Immature natural killer cell (primary cell): Measurements from ENCODE around the gene RAD51B. TPM values are rescaled to one million over a fixed set of nuclear protein-coding genes. Genes with fewer than 3 reads are reported as not detected.

Experiments used
- DNase-seq, 3 donors: peaks; one replicate each; pipeline ENCODE4 v3.0.0; 2022; ENCODE audit warnings: mixed read lengths in 1 of 3
- H3K27ac Mint-ChIP-seq, 6 donors: one replicate each; pipeline ENCODE4 v1.8.0; 2020; ENCODE audit warnings: mixed read lengths in 6 of 6, mild to moderate bottlenecking in 5 of 6, inconsistent platforms in 4 of 6, moderate library complexity in 3 of 6
- H3K27me3 Mint-ChIP-seq, 3 donors: one replicate each; pipeline ENCODE4 v1.8.0; 2020 to 2021; ENCODE audit warnings: low read depth in 3 of 3, mild to moderate bottlenecking in 3 of 3, mixed read lengths in 3 of 3, moderate library complexity in 3 of 3, inconsistent platforms in 1 of 3
- H3K36me3 Mint-ChIP-seq, 3 donors: one replicate each; pipeline ENCODE4 v1.8.0; 2020; ENCODE audit warnings: mixed read lengths in 3 of 3, inconsistent platforms in 2 of 3, mild to moderate bottlenecking in 2 of 3
- H3K4me1 Mint-ChIP-seq, 2 donors: one replicate each; pipeline ENCODE4 v1.8.0; 2020; ENCODE audit warnings: inconsistent platforms in 2 of 2, mild to moderate bottlenecking in 2 of 2, mixed read lengths in 2 of 2, moderate library complexity in 1 of 2
- H3K4me3 Mint-ChIP-seq, 5 donors: one replicate each; pipeline ENCODE4 v1.8.0; 2020; ENCODE audit warnings: mild to moderate bottlenecking in 5 of 5, mixed read lengths in 5 of 5, inconsistent platforms in 3 of 5, moderate library complexity in 3 of 5
- H3K9me3 Mint-ChIP-seq, 6 donors: one replicate each; pipeline ENCODE4 v1.8.0; 2020; ENCODE audit warnings: mild to moderate bottlenecking in 6 of 6, mixed read lengths in 6 of 6, inconsistent platforms in 4 of 6, moderate library complexity in 3 of 6
- polyA plus RNA-seq, 3 donors: library from polyadenylated mRNA; unstranded; fragments of 300-500 nt; fragmentation: Illumina TruSeq; gene quantifications; one replicate each; pipeline ENCODE4 v1.2.3, GENCODE V29; 2021

The RAD51B gene
- polyA plus RNA-seq, 3 donors from 2014 or later: 17.6 to 20.8 (median 17.7) TPM

DNA sequence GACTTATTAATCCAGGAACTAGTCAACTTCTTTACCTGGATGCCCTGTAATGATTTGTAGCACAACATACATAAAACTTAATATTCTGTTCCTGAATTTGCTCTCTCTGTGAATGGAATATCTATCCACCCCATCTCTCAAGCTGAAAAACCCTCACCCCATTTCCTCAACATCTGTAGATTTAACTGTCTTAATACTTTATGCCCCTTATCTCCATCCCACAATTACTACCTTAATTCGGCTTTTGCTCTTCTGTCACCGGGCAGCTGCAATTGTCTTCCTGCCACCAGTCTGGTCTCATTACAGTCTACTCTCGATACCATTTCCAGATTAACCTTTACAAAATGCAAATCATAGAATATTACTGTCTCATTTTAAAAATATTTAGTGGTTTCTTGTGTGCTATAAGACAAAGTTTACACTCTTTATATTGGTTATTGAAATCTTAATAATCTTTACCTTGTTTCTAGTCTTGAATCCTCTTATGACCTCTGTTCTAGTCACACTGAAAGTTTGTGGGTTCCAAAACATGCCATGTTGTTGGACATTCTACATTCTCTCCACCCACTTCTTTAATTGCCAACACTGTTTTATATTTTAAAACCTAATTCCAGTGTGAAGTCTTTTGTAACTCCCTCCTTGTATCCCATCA is 347.3 kb downstream of the RAD51B start:
- Mint-ChIP-seq H3K27ac (no peak overlapping the region), H3K27me3 (peaks cover 0 to 5% (median 2%) of the 10 kb centered on the region in 3 donors), H3K36me3 (no peaks in the 10 kb centered on the region), H3K9me3 (no peaks in the 10 kb centered on the region), H3K4me3 (no peak overlapping the region), H3K4me1 (no peaks in the 10 kb centered on the region)
- DNase-seq: no peak

GRCh38 chr14:68167383-68168087 is 348.0 kb downstream of the RAD51B start:
- peaks cover 0 to 5% (median 2%) of the 10 kb centered on the region in 3 donors for H3K27me3 Mint-ChIP-seq
- no peaks in the 10 kb centered on the region for H3K36me3 Mint-ChIP-seq

GRCh38 chr14:68168460-68169109 is 349.0 kb downstream of the RAD51B start:
- no peaks in the 10 kb centered on the region for H3K9me3 Mint-ChIP-seq
- no peaks in the 10 kb centered on the region for H3K36me3 Mint-ChIP-seq
- peaks cover 0 to 5% (median under 1%) of the 10 kb centered on the region in 3 donors for H3K27me3 Mint-ChIP-seq
- no peaks in the 10 kb centered on the region for H3K4me1 Mint-ChIP-seq
- H3K27ac Mint-ChIP-seq: no peak overlapping the region
- no peak for DNase-seq
- no peak overlapping the region for H3K4me3 Mint-ChIP-seq

More at GRCh38 chr14:68167383-68168087, 348.0 kb downstream of the RAD51B start:
- DNase-seq: no peak
- no peaks in the 10 kb centered on the region for H3K9me3 Mint-ChIP-seq
- H3K4me1 Mint-ChIP-seq: no peaks in the 10 kb centered on the region
- H3K27ac Mint-ChIP-seq: no peak overlapping the region
- no peak overlapping the region for H3K4me3 Mint-ChIP-seq

DNA sequence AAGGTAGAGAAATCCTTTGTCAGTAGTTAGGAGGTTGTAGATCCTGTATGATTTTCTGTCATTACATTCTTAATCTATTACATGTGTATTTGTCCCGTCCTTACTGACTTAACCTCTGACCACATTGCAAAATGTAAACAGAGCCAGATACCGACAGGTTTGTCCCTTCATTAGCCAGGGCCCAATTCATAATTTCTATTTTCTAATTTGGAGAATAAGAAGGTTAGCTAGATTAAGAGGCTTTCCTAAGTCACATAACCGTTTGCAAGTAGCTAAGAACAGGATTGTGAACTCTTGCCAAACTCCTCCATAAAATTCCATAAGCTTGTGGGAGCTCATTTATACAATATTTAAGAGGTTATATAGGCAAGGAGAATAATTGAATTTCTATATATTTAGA is 352.6 kb downstream of the RAD51B start:
- Mint-ChIP-seq H3K4me3 (no peak overlapping the region), H3K27me3 (no peaks in the 10 kb centered on the region), H3K36me3 (peaks cover 0 to 3% (median 0%) of the 10 kb centered on the region in 3 donors), H3K27ac (no peak overlapping the region), H3K4me1 (no peaks in the 10 kb centered on the region), H3K9me3 (no peaks in the 10 kb centered on the region)
- DNase-seq: no peak

DNA sequence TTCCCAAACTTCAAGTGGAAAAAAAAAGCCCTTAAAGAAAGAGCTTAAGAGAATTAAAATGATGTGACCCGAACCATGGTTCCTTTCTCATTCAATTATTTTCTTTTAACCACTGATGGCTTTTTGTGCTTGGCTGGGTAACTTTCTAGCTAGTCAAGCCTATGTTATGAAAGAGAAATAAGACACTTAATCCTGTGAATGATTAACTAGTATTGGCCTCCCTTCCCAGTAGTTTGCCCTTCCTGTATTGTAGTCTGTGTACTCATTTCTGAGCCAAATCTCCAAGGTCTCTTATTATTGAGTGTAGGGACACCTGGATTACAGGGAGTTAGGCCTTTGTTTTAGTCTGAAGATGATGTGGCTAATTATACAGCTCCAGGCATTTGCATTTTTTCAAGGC is 353.0 kb downstream of the RAD51B start:
- Mint-ChIP-seq H3K27me3 (no peaks in the 10 kb centered on the region), H3K27ac (no peak overlapping the region), H3K9me3 (no peaks in the 10 kb centered on the region), H3K36me3 (peaks cover 0 to 3% (median 0%) of the 10 kb centered on the region in 3 donors), H3K4me3 (no peak overlapping the region), H3K4me1 (no peaks in the 10 kb centered on the region)
- no peak for DNase-seq

DNA sequence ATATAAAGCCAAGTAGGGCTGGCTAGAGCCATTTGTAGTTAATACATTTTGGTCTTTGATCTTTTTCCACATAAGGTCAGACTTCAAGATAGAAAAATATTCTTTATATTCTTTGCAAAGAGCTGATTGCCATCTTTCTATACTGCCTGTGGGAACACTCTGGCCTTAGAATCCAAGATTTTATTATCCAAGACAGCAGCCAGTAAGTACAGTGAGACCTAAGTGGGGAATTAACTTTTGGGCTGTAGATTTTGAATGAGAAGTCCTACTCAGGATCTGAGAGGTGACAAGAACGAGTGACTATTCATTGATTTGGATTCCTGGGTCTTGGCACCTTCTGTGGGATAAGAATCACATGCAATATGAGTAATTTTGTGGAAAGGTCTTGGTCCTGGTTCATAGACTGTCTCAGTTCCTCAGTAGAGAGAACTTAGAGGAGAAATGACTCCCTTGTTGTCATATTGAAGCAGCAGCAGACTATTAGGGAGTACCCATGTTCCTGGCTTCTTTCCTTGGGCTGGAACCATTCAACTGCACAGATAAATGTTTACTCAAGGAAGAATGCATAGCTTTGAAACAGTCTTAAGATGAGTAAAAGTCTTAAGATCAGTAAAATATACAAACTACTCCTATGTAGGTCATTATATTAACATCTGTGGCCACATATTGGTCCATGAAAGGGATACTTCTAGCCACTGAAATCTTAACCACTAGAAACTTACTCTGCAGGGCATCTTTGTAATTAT is 353.8 kb downstream of the RAD51B start:
- DNase-seq: no peak
- H3K4me3 Mint-ChIP-seq: no peak overlapping the region
- peaks cover 0 to 3% (median 0%) of the 10 kb centered on the region in 3 donors for H3K36me3 Mint-ChIP-seq
- no peak overlapping the region for H3K27ac Mint-ChIP-seq
- H3K9me3 Mint-ChIP-seq: no peaks in the 10 kb centered on the region
- no peaks in the 10 kb centered on the region for H3K27me3 Mint-ChIP-seq
- H3K4me1 Mint-ChIP-seq: no peaks in the 10 kb centered on the region

DNA sequence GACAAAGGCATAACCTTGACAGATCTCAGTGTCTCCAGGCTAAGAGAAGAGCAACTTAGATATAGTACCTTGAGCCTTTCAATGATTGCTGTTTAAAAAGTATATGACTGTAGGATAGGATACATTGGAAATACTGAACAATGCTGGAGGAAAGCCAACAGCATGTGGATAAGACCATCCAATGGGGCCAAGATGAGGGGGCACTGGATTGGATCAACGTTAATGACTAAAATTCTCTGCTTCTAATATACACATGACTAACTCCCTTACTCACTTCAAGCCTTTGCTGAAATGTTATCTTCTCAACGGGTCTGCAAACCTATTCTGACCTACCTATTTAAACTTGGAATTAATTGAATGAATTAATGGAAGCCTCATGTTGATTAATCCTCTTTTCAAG is 354.9 kb downstream of the RAD51B start:
- no peaks in the 10 kb centered on the region for H3K27me3 Mint-ChIP-seq

GRCh38 chr14:68176687-68177086 is 357.1 kb downstream of the RAD51B start:
- no peak overlapping the region for H3K27ac Mint-ChIP-seq
- no peaks in the 10 kb centered on the region for H3K9me3 Mint-ChIP-seq
- H3K4me1 Mint-ChIP-seq: peaks cover 2 to 15% of the 10 kb centered on the region in 2 donors
- H3K4me3 Mint-ChIP-seq: no peak overlapping the region
- no peak for DNase-seq
- peaks cover 0 to 3% (median 0%) of the 10 kb centered on the region in 3 donors for H3K36me3 Mint-ChIP-seq
- no peaks in the 10 kb centered on the region for H3K27me3 Mint-ChIP-seq

More for the DNA sequence above, 354.9 kb downstream of the RAD51B start:
- Mint-ChIP-seq H3K4me3 (no peak overlapping the region), H3K4me1 (no peaks in the 10 kb centered on the region), H3K36me3 (peaks cover 0 to 3% (median 0%) of the 10 kb centered on the region in 3 donors), H3K27ac (no peak overlapping the region), H3K9me3 (no peaks in the 10 kb centered on the region)
- DNase-seq: no peak

DNA sequence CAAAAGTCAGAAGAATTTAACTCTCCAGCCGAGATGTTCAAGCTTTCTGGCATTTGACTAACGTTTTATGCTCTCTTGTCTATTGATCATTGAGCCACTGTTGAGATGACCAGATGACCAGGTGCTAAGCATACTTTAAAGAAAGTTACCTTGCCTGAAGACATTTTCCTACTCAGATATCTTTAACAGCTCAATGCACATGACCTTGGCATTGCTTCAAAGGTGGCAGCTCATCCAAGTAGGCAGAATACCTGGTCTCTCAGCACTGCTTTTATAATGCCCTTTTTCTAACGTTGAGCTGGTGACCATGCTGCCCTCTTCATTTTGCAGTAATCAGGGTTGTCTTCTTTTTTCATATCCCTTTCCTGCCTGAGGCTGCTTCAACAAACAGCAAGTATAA is 358.1 kb downstream of the RAD51B start:
- Mint-ChIP-seq H3K4me1 (peaks cover 12 to 25% of the 10 kb centered on the region in 2 donors), H3K4me3 (no peak overlapping the region), H3K27me3 (no peaks in the 10 kb centered on the region), H3K36me3 (peaks cover 0 to 3% (median 0%) of the 10 kb centered on the region in 3 donors), H3K9me3 (no peaks in the 10 kb centered on the region), H3K27ac (no peak overlapping the region)
- no peak for DNase-seq

- Mint-ChIP-seq H3K27me3 (no peaks in the 10 kb centered on the region), H3K27ac (no peak overlapping the region), H3K4me3 (no peak overlapping the region), H3K9me3 (no peaks in the 10 kb centered on the region), H3K36me3 (peaks cover 0 to 3% (median 0%) of the 10 kb centered on the region in 3 donors), H3K4me1 (peaks cover 18 to 31% of the 10 kb centered on the region in 2 donors)
- DNase-seq: no peak
Measured at GRCh38 chr14:68178282-68178681, 358.7 kb downstream of the RAD51B start.

- no peak for DNase-seq
- H3K9me3 Mint-ChIP-seq: no peaks in the 10 kb centered on the region
- H3K27me3 Mint-ChIP-seq: no peaks in the 10 kb centered on the region
- peak overlapping the region in 1 of 5 donors; percentile 62 for H3K4me3 Mint-ChIP-seq
- peak overlapping the region in 3 of 6 donors; percentile 13 to 77 (median 63) for H3K27ac Mint-ChIP-seq
- no peaks in the 10 kb centered on the region for H3K36me3 Mint-ChIP-seq
- peaks cover 19 to 33% of the 10 kb centered on the region in 2 donors for H3K4me1 Mint-ChIP-seq
Measured at GRCh38 chr14:68181519-68182326, 362.1 kb downstream of the RAD51B start.

DNA sequence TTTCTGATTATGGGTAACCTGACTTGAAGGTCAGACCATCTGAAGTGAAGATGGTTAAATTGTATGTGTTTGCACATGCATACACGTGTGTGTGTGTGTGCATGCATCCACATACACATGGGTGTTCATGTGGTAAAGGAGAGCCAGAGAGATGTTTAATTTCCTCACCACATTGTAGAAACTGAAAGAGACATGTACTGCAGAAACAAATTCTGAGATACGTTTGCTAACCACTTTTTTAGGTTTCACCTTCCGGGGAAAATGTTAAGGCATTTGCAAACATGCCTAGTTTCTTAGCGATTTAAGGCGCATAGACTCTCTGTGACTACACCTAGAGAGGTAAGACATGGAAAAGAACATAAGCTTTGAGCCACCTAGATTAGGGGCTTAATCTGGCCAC is 362.9 kb downstream of the RAD51B start:
- peak; percentile 11 to 36 (median 14) for DNase-seq
- Mint-ChIP-seq H3K9me3 (no peaks in the 10 kb centered on the region), H3K27ac (peak overlapping the region; percentile 63 to 92 (median 78)), H3K36me3 (no peaks in the 10 kb centered on the region), H3K27me3 (no peaks in the 10 kb centered on the region), H3K4me1 (peaks cover 19 to 33% of the 10 kb centered on the region in 2 donors), H3K4me3 (peak overlapping the region; percentile 7 to 66 (median 55))
